ENCODE data around the gene ACP2. TPM values are rescaled to one million over a fixed set of nuclear protein-coding genes. Genes with fewer than 3 reads are reported as not detected.

The ACP2 gene
- total RNA-seq, 1 donor, result 32.2 TPM

DNA sequence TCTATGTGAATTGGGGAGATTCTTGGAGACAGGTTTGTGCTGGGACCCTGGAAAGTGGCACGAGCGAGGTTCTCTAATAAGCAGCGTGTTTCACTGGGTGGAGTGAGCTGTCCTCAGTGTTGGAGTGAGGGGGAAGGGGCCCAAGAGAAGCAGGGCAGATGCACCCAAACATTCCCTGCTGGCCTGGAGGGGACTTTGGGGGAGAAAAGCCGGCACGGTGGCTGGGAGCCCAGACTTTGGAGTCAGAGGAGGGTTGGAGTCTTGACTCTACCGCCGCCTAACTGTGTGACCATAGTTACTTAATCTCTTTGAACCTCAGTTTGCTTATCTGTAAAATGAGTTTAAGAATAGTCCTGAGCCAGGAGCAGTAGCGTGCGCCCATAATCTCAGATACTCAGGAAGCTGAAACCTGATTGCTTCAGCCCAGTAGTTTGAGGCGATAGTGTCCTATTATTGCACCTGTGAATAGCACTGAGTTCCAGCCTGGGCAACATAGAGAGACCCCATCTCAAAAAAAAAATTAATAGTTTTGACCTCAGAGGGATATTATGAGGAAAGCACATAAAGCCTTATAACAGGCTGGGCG, 9.8 kb upstream of the ACP2 start:
- Histone ChIP-seq H3K79me2 (ENCODE audit: insufficient read depth, low read length) (peaks cover 5% of the 10 kb centered on the region), H3K4me3 (ENCODE audit: insufficient read depth, low read length) (peak overlapping the region; percentile 63), H3K27me3 (ENCODE audit: insufficient read depth, low read length) (no peaks in the 10 kb centered on the region), H2AFZ (ENCODE audit: low read length) (no peak overlapping the region), H3K4me1 (ENCODE audit: insufficient read depth, low read length) (peaks cover 39% of the 10 kb centered on the region), H3K4me2 (ENCODE audit: insufficient read depth, low read length) (peak overlapping the region; percentile 66), H4K20me1 (ENCODE audit: insufficient read depth, low read length) (no peaks in the 10 kb centered on the region), H3K27ac (ENCODE audit: low read depth, low read length) (no peak overlapping the region), H3K9me3 (ENCODE audit: low read depth, low read length) (no peaks in the 10 kb centered on the region), H3K36me3 (ENCODE audit: insufficient read depth, low read length) (no peaks in the 10 kb centered on the region)
- no peak for DNase-seq (ENCODE audit: insufficient read length, low spot score, missing footprints)
- TF ChIP-seq, protein P1, sequence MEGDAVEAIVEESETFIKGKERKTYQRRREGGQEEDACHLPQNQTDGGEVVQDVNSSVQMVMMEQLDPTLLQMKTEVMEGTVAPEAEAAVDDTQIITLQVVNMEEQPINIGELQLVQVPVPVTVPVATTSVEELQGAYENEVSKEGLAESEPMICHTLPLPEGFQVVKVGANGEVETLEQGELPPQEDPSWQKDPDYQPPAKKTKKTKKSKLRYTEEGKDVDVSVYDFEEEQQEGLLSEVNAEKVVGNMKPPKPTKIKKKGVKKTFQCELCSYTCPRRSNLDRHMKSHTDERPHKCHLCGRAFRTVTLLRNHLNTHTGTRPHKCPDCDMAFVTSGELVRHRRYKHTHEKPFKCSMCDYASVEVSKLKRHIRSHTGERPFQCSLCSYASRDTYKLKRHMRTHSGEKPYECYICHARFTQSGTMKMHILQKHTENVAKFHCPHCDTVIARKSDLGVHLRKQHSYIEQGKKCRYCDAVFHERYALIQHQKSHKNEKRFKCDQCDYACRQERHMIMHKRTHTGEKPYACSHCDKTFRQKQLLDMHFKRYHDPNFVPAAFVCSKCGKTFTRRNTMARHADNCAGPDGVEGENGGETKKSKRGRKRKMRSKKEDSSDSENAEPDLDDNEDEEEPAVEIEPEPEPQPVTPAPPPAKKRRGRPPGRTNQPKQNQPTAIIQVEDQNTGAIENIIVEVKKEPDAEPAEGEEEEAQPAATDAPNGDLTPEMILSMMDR (IDR thresholded peaks at IDR 0.05; ENCODE audit: extremely low read depth, low read depth, low read length), result no peak

DNA sequence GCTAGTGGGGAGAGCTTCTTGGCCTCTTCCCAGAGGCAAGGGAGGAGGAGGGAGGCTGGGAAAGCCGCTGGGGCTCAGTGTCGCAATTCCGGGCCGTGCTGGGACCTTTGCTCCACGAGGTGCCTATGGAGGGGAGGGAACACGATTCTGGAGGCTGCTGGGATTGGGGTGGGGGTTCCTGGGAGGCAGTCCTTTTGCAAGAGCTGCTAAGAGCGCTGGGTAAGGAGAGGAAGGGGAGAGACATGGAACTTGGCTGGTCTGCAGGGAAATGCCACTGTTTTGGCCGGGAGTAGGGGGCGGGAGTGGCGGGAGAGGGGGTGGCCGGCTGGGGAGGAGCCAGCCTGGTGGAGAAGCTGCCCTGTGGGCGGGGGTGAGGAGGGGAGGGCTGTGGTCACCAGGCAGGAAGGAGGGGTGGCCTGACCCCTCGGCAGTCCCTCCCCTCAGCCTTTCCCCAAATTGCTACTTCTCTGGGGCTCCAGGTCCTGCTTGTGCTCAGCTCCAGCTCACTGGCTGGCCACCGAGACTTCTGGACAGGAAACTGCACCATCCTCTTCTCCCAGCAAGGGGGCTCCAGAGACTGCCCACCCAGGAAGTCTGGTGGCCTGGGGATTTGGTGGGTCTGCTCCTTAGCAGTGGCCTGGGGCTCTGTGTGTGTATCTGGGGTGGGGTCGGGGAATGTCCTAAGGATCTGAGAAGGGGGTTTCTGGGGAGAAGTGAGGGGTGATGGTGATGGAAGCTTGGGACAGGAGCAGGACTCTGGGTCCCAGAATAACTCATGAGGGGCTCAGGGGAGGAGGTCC, 9.1 kb upstream of the ACP2 start, which contains the start of gene NR1H3:
TSS of gene NR1H3 (plus strand) at position 480 of the 800 bp plus-strand sequence. CDS start 1,221 bp downstream, outside the sequence.
- H4K20me1 ChIP-seq (ENCODE audit: insufficient read depth, low read length), result no peaks in the 10 kb centered on the region
- no peak within 1 kb of the TSS for H3K27ac ChIP-seq (ENCODE audit: low read depth, low read length)
- H3K9me3 ChIP-seq (ENCODE audit: low read depth, low read length), result no peaks in the 10 kb centered on the region
- peaks cover 7% of the 10 kb centered on the region for H3K79me2 ChIP-seq (ENCODE audit: insufficient read depth, low read length)
- H3K4me1 ChIP-seq (ENCODE audit: insufficient read depth, low read length), result peaks cover 39% of the 10 kb centered on the region
- TF ChIP-seq, protein P1 (IDR thresholded peaks at IDR 0.05; ENCODE audit: extremely low read depth, low read depth, low read length), result peak; percentile 62
- no peaks in the 10 kb centered on the region for H3K36me3 ChIP-seq (ENCODE audit: insufficient read depth, low read length)
- H2AFZ ChIP-seq (ENCODE audit: low read length), result peak within 1 kb of the TSS; percentile 93
- peak within 1 kb of the TSS; percentile 63 for H3K4me3 ChIP-seq (ENCODE audit: insufficient read depth, low read length)
- H3K27me3 ChIP-seq (ENCODE audit: insufficient read depth, low read length), result no peaks in the 10 kb centered on the region
- peak; percentile 95 for DNase-seq (ENCODE audit: insufficient read length, low spot score, missing footprints)
- peak within 1 kb of the TSS; percentile 66 for H3K4me2 ChIP-seq (ENCODE audit: insufficient read depth, low read length)

DNA sequence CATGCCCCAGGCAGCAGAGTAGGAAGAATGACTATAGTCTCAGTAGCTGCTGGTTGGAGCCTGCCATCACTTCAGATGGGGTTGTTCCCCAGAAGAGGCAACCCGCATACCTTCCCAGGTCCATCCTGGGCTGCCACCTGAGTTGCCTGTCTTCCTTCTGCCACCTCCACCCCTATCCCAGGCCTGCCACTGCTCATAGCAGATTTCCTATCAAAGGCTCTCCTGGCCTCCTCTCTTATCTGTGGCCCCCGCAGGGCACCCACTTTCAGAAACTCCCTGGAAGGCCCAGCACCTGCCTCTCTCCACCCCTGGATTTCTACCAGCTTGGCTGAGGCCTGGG, 8.5 kb upstream of the ACP2 start:
- H3K27ac ChIP-seq (ENCODE audit: low read depth, low read length), result no peak overlapping the region

More for the DNA sequence above, 8.5 kb upstream of the ACP2 start:
- no peaks in the 10 kb centered on the region for H3K9me3 ChIP-seq (ENCODE audit: low read depth, low read length)
- DNase-seq (ENCODE audit: insufficient read length, low spot score, missing footprints), result no peak
- no peaks in the 10 kb centered on the region for H4K20me1 ChIP-seq (ENCODE audit: insufficient read depth, low read length)
- peak overlapping the region; percentile 66 for H3K4me2 ChIP-seq (ENCODE audit: insufficient read depth, low read length)
- H3K4me1 ChIP-seq (ENCODE audit: insufficient read depth, low read length), result peaks cover 39% of the 10 kb centered on the region
- peak overlapping the region; percentile 93 for H2AFZ ChIP-seq (ENCODE audit: low read length)
- peak overlapping the region; percentile 63 for H3K4me3 ChIP-seq (ENCODE audit: insufficient read depth, low read length)
- no peaks in the 10 kb centered on the region for H3K36me3 ChIP-seq (ENCODE audit: insufficient read depth, low read length)
- TF ChIP-seq, protein P1 (IDR thresholded peaks at IDR 0.05; ENCODE audit: extremely low read depth, low read depth, low read length), result no peak
- H3K79me2 ChIP-seq (ENCODE audit: insufficient read depth, low read length), result peaks cover 7% of the 10 kb centered on the region
- no peaks in the 10 kb centered on the region for H3K27me3 ChIP-seq (ENCODE audit: insufficient read depth, low read length)

Data from osteoblast (primary cell).